GM12864 (cell line): Measurements from ENCODE around the gene BNIP3.

ENCODE experiments used
- DNase-seq: peaks from one replicate; pipeline ENCODE4 v3.0.0-alpha.2; 2011; ENCODE audit warnings: low read depth
- H3K4me3 ChIP-seq: 2 replicates; pipeline ENCODE4 v1.5.1; 2011; ENCODE audit warnings: mild to moderate bottlenecking, low read depth, low read length, control low read depth
- TF ChIP-seq, protein P1 (sequence below): IDR thresholded peaks from 2 replicates; pipeline ENCODE4 v1.5.1; 2011; ENCODE audit warnings: low read depth, mild to moderate bottlenecking, moderate library complexity, low read length, control low read depth, inconsistent platforms; ENCODE audit errors: missing control alignments

BNIP3 gene

DNA sequence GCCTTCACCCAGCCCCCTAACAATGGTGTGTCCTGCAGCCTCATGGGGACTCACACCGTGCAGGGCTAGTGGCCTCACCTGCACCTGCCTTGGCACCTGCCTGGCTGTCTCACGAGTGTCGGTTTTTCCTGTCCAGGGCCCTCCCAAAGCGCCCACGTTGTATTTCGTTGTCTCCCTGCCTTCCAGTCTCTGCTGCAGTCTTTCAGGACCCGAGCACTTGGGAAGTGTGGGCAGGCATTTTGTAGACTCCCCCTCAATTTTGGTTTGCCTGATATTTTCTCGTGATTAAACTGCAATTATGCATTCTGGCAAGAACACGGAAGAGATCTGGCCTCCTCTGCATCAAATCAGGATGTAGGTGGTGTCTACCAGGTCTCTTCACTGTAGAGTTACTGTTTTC lies 17.9 kb downstream of the BNIP3 start:
- no peak overlapping the region for H3K4me3 ChIP-seq
- TF ChIP-seq, protein P1, sequence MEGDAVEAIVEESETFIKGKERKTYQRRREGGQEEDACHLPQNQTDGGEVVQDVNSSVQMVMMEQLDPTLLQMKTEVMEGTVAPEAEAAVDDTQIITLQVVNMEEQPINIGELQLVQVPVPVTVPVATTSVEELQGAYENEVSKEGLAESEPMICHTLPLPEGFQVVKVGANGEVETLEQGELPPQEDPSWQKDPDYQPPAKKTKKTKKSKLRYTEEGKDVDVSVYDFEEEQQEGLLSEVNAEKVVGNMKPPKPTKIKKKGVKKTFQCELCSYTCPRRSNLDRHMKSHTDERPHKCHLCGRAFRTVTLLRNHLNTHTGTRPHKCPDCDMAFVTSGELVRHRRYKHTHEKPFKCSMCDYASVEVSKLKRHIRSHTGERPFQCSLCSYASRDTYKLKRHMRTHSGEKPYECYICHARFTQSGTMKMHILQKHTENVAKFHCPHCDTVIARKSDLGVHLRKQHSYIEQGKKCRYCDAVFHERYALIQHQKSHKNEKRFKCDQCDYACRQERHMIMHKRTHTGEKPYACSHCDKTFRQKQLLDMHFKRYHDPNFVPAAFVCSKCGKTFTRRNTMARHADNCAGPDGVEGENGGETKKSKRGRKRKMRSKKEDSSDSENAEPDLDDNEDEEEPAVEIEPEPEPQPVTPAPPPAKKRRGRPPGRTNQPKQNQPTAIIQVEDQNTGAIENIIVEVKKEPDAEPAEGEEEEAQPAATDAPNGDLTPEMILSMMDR = no peak
- DNase-seq = no peak

DNA sequence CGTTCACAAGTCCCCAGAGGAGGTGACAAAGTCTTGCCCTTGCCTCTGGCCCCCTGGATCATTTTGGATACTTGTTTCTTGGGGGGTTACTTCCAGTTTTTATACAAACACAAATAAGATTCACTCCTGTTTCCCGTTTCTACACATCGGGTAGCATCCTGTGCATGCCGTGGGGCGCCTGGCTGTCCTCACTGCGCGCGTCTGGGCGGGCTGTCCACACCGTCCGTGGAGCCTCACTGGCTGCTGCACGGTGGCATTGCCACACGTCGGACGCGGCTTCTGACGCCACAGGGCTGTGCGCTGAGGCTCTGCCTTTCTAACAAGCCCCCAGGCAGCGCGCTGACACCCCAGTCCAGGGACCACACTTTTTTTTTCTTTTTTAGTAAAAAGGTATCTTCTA lies 18.4 kb downstream of the BNIP3 start:
- TF ChIP-seq, protein P1 = no peak
- no peak for DNase-seq
- no peak overlapping the region for H3K4me3 ChIP-seq

DNA sequence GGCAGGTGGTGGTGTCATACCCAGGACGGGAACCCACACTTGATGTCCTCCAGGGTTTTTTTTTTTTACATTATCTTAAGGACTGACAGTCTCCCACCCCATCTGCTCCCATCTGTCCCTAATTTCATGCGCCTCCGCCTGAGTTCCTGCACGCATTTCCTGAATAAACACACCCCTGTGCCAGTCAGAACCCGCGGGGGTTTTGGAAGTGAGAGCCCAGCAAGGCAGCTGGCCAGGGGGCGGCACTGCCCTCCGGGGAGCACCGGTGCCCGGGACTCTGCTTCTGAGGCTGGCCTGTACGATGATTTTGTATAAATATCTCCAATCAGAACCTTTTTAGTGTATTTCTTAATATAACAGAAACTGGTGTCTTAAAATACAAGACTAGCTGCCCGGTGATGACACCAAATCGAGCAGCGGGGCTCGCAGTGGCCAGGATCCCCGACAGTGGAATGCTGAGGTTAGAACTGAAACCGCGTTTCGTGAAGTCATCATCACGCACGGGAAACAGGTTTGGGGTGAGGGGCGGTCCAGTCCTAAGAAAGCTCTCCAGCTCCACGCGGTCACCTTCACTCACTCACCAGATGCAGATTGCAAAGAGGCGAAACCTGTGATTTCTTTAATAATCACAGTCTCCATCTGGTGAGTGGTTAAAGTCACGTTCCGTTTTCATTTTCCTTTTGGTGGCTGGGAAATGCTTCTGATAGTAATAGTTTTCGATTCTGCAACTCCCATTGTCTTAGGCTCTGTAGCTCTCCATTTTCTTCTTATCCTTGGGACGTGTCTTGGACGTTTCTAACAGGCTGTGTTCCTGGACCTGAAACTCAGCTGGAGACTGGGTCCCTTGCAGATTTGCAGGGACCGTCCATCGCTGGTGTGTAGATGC lies 19.7 kb downstream of the BNIP3 start:
- H3K4me3 ChIP-seq = no peak overlapping the region
- DNase-seq = no peak

DNA sequence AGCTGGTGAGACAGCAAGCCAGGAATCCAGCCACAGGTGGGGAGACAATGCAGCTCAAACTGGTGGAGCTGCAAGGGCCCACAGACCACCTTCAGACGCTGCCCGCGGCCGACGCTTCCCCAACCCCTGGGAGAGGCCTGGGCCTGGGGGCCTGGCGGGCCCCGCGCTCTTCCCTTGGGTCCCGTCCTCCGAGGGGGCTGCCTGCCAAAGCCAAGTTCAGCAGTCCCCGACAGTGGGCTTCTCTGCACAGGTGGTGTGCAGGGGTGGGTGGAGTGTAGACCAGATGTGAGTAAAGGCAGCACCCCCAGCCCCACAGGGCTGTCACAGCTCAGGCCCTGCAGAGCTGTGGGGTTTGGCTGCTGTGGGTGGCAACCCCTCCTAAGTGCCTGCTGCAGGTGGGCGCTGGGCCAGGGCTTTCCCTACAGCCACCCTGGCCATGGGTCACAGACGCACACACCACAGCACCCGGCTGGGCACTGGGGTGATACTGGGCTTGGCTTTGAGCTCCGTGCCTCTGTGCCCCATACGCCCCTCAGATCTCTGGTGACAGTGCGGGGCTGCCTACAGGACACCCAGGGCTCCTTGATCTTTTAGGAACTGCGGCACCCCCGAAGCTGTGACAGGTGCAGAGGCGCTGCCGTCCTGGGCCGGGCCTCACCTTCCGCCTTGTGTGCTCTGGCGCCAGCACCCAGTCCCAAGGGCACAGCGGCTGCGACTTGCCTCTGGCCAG lies 20.5 kb downstream of the BNIP3 start:
- TF ChIP-seq, protein P1 = no peak
- no peak overlapping the region for H3K4me3 ChIP-seq
- DNase-seq = no peak

More for the DNA sequence above, 19.7 kb downstream of the BNIP3 start:
- TF ChIP-seq, protein P1 = no peak

DNA sequence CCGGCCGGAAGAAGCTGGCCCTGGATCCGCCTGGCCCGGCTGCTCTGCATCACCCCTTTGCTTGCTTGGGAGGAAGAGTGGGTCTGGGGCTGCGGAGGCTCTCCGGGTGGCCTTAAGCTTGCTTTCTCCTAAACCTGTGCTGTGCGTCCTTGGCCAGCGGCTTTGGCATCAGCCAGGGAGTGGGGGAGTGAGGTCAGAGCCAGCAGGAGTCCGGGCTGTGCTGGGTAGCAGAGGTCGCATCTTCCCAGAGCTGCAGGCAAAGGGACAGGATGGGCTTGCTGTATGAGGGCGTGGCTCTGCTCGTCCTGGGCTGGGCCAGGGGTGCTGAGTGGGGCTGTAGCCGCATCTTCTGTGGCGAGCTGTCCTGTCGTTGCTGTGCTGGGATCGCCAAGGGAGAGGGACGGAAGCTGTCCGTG lies 21.1 kb downstream of the BNIP3 start:
- TF ChIP-seq, protein P1 = no peak
- no peak for DNase-seq
- no peak overlapping the region for H3K4me3 ChIP-seq

DNA sequence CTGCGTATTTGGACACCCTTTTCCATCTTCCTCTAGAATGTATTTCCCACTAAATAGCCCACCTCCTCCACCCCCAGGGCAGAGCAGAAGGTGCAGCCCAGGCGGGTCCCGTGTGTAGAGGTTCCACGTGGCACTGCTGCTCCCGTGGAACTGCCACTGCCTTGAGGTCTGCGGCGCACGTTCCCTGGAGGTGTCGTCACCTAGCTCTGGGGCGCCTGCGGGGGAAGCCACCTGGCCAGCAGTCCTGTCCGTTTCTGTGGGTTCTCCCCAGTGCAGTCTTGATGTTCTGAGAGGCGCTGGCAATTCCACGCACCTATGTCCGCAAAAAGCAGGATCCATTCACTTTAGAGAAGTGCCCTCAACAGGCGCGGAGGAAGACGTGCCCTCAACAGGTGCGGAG lies 21.9 kb downstream of the BNIP3 start:
- no peak for DNase-seq
- TF ChIP-seq, protein P1 = no peak
- H3K4me3 ChIP-seq = no peak overlapping the region
